HG02852 (cell line): ENCODE data around the gene DACT1.

Experiments used
- ATAC-seq: cut with Tn5 transposase; IDR thresholded peaks from one replicate; pipeline ENCODE4 v1.9.1; 2021; ENCODE audit warnings: mild to moderate bottlenecking, moderate library complexity; ENCODE audit not compliant: unreplicated experiment

The DACT1 gene

GRCh38 chr14:58665773-58666500 lies 28.2 kb downstream of the DACT1 start:
- no peak for ATAC-seq

DNA sequence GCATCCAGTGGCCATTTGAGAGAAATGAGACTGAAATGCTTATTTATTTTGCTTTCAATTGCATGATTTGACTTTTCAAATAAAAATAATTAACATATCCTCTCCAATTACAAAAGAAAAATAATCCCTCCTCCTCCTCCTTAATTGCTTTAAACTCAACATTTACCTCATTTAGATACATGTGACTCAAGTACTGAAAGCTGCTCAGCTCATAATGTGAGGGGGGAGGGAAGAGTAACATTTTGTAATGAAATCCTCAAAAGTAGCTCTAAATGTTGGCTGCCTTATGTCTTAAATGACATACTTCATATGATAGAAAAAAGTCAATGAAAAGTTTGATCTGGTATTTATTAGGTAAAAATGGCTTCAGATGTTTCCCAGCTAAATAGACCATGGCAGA lies 29.0 kb downstream of the DACT1 start:
- no peak for ATAC-seq

- ATAC-seq: no peak
Measured at GRCh38 chr14:58667900-58668299, 30.1 kb downstream of the DACT1 start.

- no peak for ATAC-seq
Measured at GRCh38 chr14:58668848-58669480, 31.2 kb downstream of the DACT1 start.

DNA sequence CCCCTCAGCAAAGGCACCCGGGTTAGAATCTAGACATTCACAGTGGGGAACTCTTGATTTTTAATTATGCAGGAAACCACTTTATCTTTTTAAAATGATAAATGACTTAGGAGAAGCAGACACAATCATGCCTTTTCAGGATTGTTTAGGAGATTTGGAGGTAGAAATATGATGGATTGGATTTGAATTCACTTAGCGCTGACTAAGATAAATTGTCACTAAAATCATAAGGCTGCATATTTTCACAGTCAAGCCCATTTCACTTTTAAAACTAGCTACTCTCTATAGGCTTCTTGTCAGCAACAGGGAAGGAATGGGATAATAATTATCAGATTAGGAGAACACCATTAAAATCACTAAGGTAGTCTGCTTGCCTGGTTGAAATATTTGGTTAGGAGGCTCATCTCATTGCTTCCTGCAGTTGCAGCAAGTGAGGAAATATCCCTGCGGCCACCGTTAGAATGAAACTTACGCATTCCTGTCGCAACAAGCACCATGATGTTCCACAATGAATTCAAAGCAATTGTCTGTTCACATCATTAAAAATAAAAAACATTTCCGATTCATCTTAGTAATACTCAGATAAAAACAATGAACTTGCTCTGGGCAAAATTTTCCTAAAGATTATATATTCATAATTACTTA lies 31.9 kb downstream of the DACT1 start:
- ATAC-seq: no peak

DNA sequence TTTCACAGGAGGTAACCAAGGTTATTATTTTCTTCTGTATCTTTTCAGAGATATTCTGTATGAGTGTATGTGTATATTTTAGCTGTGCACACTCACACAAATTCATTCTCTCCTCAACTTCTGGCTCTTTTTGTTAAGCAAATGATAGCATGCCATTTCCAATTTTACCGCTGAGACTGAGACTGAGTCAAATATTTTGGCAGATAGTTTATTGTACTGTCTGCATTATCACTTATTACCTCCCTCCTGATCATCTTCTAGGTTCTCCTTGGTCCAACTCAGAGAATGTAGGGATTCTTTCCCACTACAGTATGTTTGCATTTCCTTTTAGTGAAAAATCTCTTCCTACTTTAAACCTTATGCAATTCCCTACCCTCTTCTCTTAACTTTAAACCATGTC lies 33.3 kb downstream of the DACT1 start:
- ATAC-seq: no peak

DNA sequence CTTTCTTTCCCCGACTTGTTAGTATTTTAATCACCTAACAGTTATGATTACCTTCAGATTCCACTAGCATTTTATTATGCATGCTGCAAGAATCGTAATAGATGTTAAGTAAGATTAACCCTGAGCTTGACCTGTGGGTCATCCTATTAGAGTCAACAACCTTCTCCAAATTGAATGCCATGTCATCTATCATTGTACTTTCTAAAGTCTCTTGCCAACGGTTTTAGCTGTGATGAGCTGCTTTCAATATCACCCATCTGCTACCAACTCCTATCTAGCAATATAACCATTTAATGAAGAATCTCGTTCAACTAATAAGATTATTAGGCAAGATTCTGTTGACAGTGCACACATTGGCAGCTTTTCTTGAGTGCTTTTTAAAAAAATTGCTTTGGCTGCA lies 33.7 kb downstream of the DACT1 start:
- ATAC-seq: no peak

DNA sequence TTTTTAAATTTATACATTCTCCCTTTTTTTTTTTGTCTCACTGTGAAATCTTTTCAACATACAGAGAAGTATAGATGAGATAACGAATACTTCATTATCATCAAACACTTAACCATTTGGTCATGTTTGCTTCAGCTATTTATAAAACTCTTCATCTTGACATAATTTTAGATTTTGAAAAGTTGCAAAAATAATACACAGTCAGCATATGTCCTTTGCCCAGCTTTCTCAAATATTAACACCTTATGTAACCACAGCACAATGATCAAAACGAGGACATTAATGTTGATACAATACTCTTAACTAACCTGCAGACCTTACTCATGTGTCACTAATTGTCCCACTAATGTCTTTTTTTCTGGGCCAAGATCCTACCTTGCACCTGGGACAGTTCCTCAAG lies 36.0 kb downstream of the DACT1 start:
- no peak for ATAC-seq

DNA sequence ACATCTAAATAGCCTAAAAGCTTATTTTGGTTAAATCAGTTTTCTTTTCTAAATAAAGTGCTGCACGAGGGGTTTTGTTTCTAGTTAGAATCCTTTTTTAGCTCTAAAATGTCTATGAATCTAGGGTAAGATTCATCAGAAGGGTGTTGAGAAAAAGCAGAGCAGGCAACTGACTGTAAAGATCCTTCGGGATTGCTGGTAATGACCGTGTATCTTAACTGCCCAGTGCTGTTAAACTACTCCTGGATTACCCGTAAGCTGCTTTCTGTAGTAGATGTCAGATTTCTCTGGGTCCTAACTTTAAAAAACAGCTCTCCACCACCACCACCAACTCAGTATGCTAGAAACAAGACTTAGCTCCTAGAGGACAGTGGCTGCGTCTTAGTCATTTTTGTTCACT lies 39.2 kb downstream of the DACT1 start:
- no peak for ATAC-seq

DNA sequence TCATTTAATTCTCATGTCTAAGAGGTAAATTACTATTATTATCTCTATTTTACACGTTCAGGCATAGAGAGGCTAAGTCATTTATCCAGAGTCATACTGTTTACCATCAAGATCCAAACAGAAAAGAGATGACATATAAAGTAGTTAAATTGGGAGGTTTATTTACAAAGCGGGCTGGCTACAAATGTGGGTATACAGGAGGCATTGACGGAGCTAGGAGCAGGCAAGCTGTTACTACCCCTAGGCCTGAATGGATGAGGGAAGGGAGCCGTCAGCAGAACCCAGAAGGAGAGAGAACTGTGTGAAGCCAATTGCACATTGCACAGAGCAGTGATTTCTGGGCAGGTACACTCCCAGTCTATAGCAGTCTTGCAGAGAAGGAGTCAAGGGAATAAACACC lies 39.8 kb downstream of the DACT1 start:
- ATAC-seq: no peak

GRCh38 chr14:58677996-58678395 lies 40.2 kb downstream of the DACT1 start:
- no peak for ATAC-seq

DNA sequence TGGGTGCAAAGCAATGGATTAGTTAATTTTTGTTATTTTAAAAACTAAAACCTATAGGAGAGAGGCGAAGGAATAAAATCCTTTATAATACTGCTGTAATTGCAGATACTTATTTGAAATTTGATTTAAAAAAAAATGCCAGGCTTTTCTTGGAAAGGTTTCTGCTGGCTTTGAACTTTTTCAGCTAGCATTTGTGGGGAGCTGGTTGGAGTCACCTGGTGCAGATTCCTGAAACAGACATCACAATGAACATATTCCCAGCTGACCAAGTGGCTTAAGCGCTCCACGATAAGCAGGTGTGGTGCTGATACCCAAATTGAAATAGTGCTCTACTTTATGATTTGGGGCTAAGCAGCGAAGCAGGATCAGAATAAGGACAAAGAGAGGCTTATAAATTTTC lies 42.9 kb downstream of the DACT1 start:
- ATAC-seq: no peak

- no peak for ATAC-seq
Measured at GRCh38 chr14:58687232-58687795, 49.6 kb downstream of the DACT1 start.

- ATAC-seq: no peak
Measured at GRCh38 chr14:58690801-58691516, 53.2 kb downstream of the DACT1 start.

DNA sequence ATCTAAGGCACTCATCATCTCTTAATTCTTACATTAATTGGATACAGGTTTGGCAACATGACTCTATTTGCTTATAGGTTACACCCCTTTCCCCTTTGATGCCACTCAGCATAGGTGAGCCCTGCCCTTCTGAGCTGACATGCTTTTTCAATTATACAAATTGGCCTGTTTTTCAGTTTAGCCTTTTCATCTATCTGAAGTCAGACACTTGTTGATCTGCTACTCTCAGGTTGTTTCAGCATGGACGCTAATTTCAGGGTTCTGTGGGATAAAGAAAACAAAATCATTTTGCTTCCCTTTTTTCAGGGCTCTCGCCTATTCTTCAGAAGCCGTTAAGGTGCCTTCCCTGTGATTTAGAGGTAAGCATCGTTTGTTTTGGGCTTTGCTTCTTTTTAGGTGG lies 55.3 kb downstream of the DACT1 start:
- no peak for ATAC-seq

GRCh38 chr14:58695514-58695913 lies 57.8 kb downstream of the DACT1 start:
- no peak for ATAC-seq

DNA sequence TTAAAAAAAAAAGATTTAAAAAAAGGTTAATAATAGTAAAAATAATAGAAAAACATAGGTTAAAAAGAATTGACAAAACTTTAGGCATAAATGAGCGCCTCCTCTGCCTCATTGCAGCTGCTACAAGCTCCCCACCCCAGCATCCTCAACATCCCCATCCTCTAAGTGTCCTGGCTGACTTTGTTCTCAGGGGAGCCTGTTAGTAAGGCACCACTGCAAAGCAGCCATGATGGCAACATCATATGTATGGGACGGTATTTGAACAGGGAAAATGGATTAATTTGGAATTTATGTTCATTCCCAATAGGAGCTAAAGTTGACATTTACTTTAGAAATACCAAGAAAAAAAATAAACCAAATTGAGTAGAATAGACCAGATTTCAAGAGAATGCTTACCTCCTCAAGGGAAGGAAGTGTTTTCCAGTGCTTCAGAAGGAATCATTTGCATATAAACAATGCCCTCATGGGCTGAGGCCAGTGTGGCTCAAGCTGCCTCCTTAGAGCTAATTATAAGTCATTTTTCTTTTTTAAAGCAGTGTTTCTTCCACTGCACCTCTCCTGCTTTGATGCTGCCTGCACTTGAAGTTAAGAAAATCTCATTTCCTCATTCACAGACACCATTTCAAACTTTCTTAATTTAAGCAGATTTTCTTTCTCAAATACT lies 59.6 kb downstream of the DACT1 start:
- no peak for ATAC-seq
